Esophagus muscularis mucosa (tissue), 4 donors: Measurements from ENCODE around the gene PLOD1.

ENCODE experiments used
- EP300 ChIP-seq: sonication (generic); formaldehyde crosslinking; IDR thresholded peaks from one replicate; pipeline ENCODE4 v1.6.1; 2017; ENCODE audit warnings: antibody characterized with exemption
- POLR2A ChIP-seq: fragments of 450-650 bp; IDR thresholded peaks from one replicate; pipeline ENCODE4 v1.6.1; 2017; ENCODE audit warnings: antibody characterized with exemption, moderate library complexity, mild to moderate bottlenecking, low read depth
- POLR2AphosphoS5 ChIP-seq, 2 donors: sonication (generic); formaldehyde crosslinking; IDR thresholded peaks; one replicate each; pipeline ENCODE4 v1.6.1; 2017; ENCODE audit warnings: antibody characterized with exemption in 2 of 2
- TF ChIP-seq, protein P1 (sequence below), 3 experiments: fragments of 200-600 bp in 2 of 3; fragments of 450-650 bp in 1 of 3; sonication (generic) in 2 of 3; IDR thresholded peaks; one replicate each; pipeline ENCODE4 v1.5.1; 2017 to 2019; ENCODE audit warnings: antibody characterized with exemption in 3 of 3, mild to moderate bottlenecking in 2 of 3, moderate library complexity in 1 of 3

DNA sequence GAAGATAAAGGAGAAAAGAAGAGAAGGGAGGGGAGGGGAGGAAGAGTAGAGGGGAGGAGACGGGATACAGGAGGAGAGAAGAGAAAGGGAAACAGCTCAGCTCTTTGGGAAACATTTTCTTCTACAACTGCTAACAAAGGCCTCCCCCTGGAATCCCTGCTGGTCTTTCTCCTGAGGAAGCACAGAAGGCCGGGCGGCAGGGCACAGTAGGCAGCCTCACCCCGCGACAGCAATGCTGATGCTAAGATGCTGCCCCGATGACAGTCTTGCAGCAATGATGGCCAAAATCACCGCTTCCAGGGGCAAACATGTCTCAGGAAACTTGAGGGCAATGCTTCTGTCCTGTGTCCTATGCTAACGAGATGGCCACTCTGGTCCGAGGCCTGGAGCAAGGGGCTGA lies 13.5 kb upstream of the PLOD1 start:
- TF ChIP-seq, protein P1, sequence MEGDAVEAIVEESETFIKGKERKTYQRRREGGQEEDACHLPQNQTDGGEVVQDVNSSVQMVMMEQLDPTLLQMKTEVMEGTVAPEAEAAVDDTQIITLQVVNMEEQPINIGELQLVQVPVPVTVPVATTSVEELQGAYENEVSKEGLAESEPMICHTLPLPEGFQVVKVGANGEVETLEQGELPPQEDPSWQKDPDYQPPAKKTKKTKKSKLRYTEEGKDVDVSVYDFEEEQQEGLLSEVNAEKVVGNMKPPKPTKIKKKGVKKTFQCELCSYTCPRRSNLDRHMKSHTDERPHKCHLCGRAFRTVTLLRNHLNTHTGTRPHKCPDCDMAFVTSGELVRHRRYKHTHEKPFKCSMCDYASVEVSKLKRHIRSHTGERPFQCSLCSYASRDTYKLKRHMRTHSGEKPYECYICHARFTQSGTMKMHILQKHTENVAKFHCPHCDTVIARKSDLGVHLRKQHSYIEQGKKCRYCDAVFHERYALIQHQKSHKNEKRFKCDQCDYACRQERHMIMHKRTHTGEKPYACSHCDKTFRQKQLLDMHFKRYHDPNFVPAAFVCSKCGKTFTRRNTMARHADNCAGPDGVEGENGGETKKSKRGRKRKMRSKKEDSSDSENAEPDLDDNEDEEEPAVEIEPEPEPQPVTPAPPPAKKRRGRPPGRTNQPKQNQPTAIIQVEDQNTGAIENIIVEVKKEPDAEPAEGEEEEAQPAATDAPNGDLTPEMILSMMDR (IDR thresholded peaks at IDR 0.05): no peak
- TF ChIP-seq POLR2AphosphoS5 (IDR thresholded peaks at IDR 0.05): no peak
- TF ChIP-seq POLR2A: no peak
- TF ChIP-seq EP300: no peak
